Upper lobe of left lung (tissue), 6 donors: ENCODE results near the gene KCNK3. TPM values are rescaled to one million over a fixed set of nuclear protein-coding genes. Genes with fewer than 3 reads are reported as not detected.
"Not testable (repeated sequence)": the region's sequence is repeated elsewhere in the genome, so short reads cannot be mapped to it uniquely, and the experiment has no call there.

ENCODE experiments used
- ATAC-seq, 2 donors: fragments of 200-7000 bp; cut with Tn5 transposase; one replicate each; pipeline ENCODE4 v1.9.1; 2022; ENCODE audit warnings: mild to moderate bottlenecking in 2 of 2, moderate library complexity in 2 of 2; ENCODE audit not compliant: low FRiP score in 2 of 2
- DNase-seq, 2 donors: peaks; one replicate each; pipeline ENCODE4 v3.0.0-alpha.2; 2019 to 2020
- H3K27ac ChIP-seq, 4 donors: fragments of 200-600 bp; sonication (generic); one replicate each; pipeline ENCODE4 v1.5.1; 2016 to 2019
- H3K27me3 ChIP-seq, 4 donors: fragments of 200-600 bp; sonication (generic); one replicate each; pipeline ENCODE4 v1.5.1; 2017 to 2019
- H3K36me3 ChIP-seq, 4 donors: fragments of 200-600 bp; sonication (generic); one replicate each; pipeline ENCODE4 v1.5.1; 2016 to 2019
- H3K4me1 ChIP-seq, 4 donors: fragments of 200-600 bp; sonication (generic); one replicate each; pipeline ENCODE4 v1.5.1; 2018 to 2019
- H3K4me3 ChIP-seq, 4 donors: fragments of 200-600 bp; sonication (generic); one replicate each; pipeline ENCODE4 v1.5.1; 2017 to 2019; ENCODE audit warnings: mild to moderate bottlenecking in 2 of 4, moderate library complexity in 1 of 4
- H3K9me3 ChIP-seq, 4 donors: fragments of 200-600 bp; sonication (generic); one replicate each; pipeline ENCODE4 v1.5.1; 2018 to 2019
- CTCF ChIP-seq, 6 experiments: fragments of 450-650 bp in 4 of 6; fragments of 200-600 bp in 2 of 6; sonication (generic) in 2 of 6; IDR thresholded peaks; one replicate each; pipeline ENCODE4 v1.5.1; 2016 to 2019; ENCODE audit warnings: antibody characterized with exemption in 6 of 6
- EP300 ChIP-seq, 4 donors: sonication (generic); formaldehyde crosslinking; IDR thresholded peaks; one replicate each; pipeline ENCODE4 v1.5.1; 2017; ENCODE audit warnings: antibody characterized with exemption in 4 of 4, control low read depth in 2 of 4
- POLR2A ChIP-seq, 4 donors: fragments of 450-650 bp; IDR thresholded peaks; one replicate each; pipeline ENCODE4 v1.5.1; 2016 to 2017; ENCODE audit warnings: antibody characterized with exemption in 4 of 4, mild to moderate bottlenecking in 2 of 4
- POLR2AphosphoS5 ChIP-seq, 2 donors: sonication (generic); formaldehyde crosslinking; IDR thresholded peaks; one replicate each; pipeline ENCODE4 v1.5.1; 2017; ENCODE audit warnings: antibody characterized with exemption in 2 of 2
- WGBS, 2 donors: methylation state at CpG; one replicate each; pipeline ENCODE4 v1.1.5; 2017 to 2018; 5-methylcytosine and 5-hydroxymethylcytosine counted together
- total RNA-seq, 6 donors: library from RNA; depleted of rRNA in 4 of 6; stranded (reverse); fragments of >200 nt in 4 of 6; gene quantifications; one replicate each; pipeline versions ENCODE4 v1.1.0 to v1.2.1, GENCODE V29; 2016 to 2021
- donor health status: DM: no; HTN: no; CAD: no; lungs with moderate emphysema.
- donor health status: DM: no; HTN: yes; CAD: no; lungs with severe emphysema.

Gene KCNK3
- total RNA-seq, 6 donors from 2014 or later = 3.0 to 36.1 (median 17.5) TPM

GRCh38 chr2:26653207-26654060 is 39.1 kb upstream of the KCNK3 start:
- H3K36me3 ChIP-seq = no peaks in the 10 kb centered on the region
- peaks cover 8 to 13% (median 9%) of the 10 kb centered on the region in 4 donors for H3K4me1 ChIP-seq
- ATAC-seq (peak in 1 of 2 donors; percentile 77), DNase-seq (peak in 1 of 2 donors; percentile 75)
- H3K9me3 ChIP-seq = no peaks in the 10 kb centered on the region
- no peaks in the 10 kb centered on the region for H3K27me3 ChIP-seq
- TF ChIP-seq POLR2A (IDR thresholded peaks at IDR 0.05) (no peak), EP300 (IDR thresholded peaks at IDR 0.05) (no peak), POLR2AphosphoS5 (IDR thresholded peaks at IDR 0.05) (peak in 1 of 2 donors; percentile 17), CTCF (IDR thresholded peaks at IDR 0.05) (no peak)
- peak overlapping the region in 3 of 4 donors; percentile 17 to 70 (median 67) for H3K27ac ChIP-seq
- 80 to 82% methylated on average over 13 of the region's 13 CpGs for WGBS, 2 donors
- H3K4me3 ChIP-seq = no peak overlapping the region

- ATAC-seq (no peak), DNase-seq (no peak)
- Histone ChIP-seq H3K36me3 (no peaks in the 10 kb centered on the region), H3K27me3 (no peaks in the 10 kb centered on the region), H3K9me3 (no peaks in the 10 kb centered on the region), H3K4me1 (peaks cover 8 to 13% (median 9%) of the 10 kb centered on the region in 4 donors), H3K4me3 (no peak overlapping the region), H3K27ac (peak overlapping the region in 2 of 4 donors; percentile 67 to 70)
- TF ChIP-seq CTCF (IDR thresholded peaks at IDR 0.05) (no peak), POLR2AphosphoS5 (IDR thresholded peaks at IDR 0.05) (no peak), EP300 (IDR thresholded peaks at IDR 0.05) (no peak), POLR2A (IDR thresholded peaks at IDR 0.05) (no peak)
- WGBS, 2 donors = 79% methylated on average over 3 of the region's 3 CpGs; no CpG with 5 or more reads in 1 of the 2 donors
These were observed 38.5 kb upstream of the KCNK3 start for GRCh38 chr2:26654061-26654340.

GRCh38 chr2:26655120-26655519 is 37.4 kb upstream of the KCNK3 start:
- H3K4me3 ChIP-seq, ATAC-seq, DNase-seq, H3K36me3 ChIP-seq, H3K27me3 ChIP-seq, H3K9me3 ChIP-seq, H3K27ac ChIP-seq: not testable (repeated sequence)
- peaks cover 8 to 13% (median 9%) of the 10 kb centered on the region in 4 donors for H3K4me1 ChIP-seq
- WGBS, 2 donors = 40 to 67% methylated on average over 1 of the region's 1 CpG

GRCh38 chr2:26655611-26656195 is 36.8 kb upstream of the KCNK3 start:
- no peaks in the 10 kb centered on the region for H3K36me3 ChIP-seq
- H3K27ac ChIP-seq = no peak overlapping the region
- no peak for ATAC-seq
- whole genome bisulfite sequencing, 2 donors = 86% methylated on average over 9 of the region's 9 CpGs
- H3K4me3 ChIP-seq = no peak overlapping the region
- peaks cover 0 to 9% (median 4%) of the 10 kb centered on the region in 4 donors for H3K9me3 ChIP-seq
- no peak for TF ChIP-seq EP300 (IDR thresholded peaks at IDR 0.05)
- no peak for TF ChIP-seq POLR2AphosphoS5 (IDR thresholded peaks at IDR 0.05)
- TF ChIP-seq POLR2A (IDR thresholded peaks at IDR 0.05) = no peak
- no peaks in the 10 kb centered on the region for H3K27me3 ChIP-seq
- peaks cover 8 to 13% (median 9%) of the 10 kb centered on the region in 4 donors for H3K4me1 ChIP-seq
- DNase-seq = no peak

GRCh38 chr2:26657265-26657664 is 35.3 kb upstream of the KCNK3 start:
- H3K27me3 ChIP-seq = no peaks in the 10 kb centered on the region
- H3K9me3 ChIP-seq = peaks cover 0 to 14% (median 5%) of the 10 kb centered on the region in 4 donors
- WGBS, 2 donors = 85 to 86% methylated on average over 4 of the region's 4 CpGs
- H3K4me3 ChIP-seq = no peak overlapping the region
- TF ChIP-seq POLR2AphosphoS5 (IDR thresholded peaks at IDR 0.05) (no peak), EP300 (IDR thresholded peaks at IDR 0.05) (no peak)
- DNase-seq = no peak
- peaks cover 8 to 10% (median 9%) of the 10 kb centered on the region in 4 donors for H3K4me1 ChIP-seq
- no peak overlapping the region for H3K27ac ChIP-seq
- ATAC-seq = no peak
- H3K36me3 ChIP-seq = no peaks in the 10 kb centered on the region

- TF ChIP-seq POLR2A (IDR thresholded peaks at IDR 0.05) (no peak), CTCF (IDR thresholded peaks at IDR 0.05) (no peak)
- peaks cover 0 to 14% (median 5%) of the 10 kb centered on the region in 4 donors for H3K9me3 ChIP-seq
- no peaks in the 10 kb centered on the region for H3K36me3 ChIP-seq
- WGBS, 2 donors = 62 to 66% methylated on average over 6 of the region's 6 CpGs
- no peaks in the 10 kb centered on the region for H3K27me3 ChIP-seq
- peaks cover 0 to 3% (median 0%) of the 10 kb centered on the region in 4 donors for H3K4me1 ChIP-seq
- no peak for ATAC-seq
- no peak overlapping the region for H3K4me3 ChIP-seq
- no peak overlapping the region for H3K27ac ChIP-seq
- DNase-seq = no peak
These were observed 33.7 kb upstream of the KCNK3 start for GRCh38 chr2:26658691-26659346.
